ENCODE results near the gene KRTAP19-3.

Gene KRTAP19-3

GRCh38 chr21:30491963-30492428 lies at the start of gene KRTAP19-3:
KRTAP19-3 (minus strand) TSS chr21:30492013; CDS start chr21:30491957, 56 bp downstream.
- no peak for DNase-seq

GRCh38 chr21:30518876-30519275 lies 27.1 kb upstream of the KRTAP19-3 start:
- no peak for DNase-seq

DNA sequence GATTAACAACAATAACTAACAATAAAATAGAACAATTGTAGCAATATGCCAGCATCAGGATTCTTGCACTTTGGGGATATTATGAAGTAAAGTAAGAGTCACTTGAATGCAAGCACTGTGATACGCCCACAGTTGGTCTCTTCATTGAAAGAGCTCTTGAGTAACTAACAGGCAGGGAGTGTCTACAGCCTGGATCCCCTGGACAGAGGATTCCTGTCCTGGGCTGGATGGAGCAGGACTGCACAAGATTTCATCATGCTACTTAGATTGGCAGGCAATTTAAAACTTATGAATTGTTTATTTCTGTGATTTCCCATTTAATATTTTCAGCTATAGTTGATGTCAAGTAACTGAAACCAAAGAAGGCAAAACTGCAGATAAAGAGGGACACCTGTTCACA lies 23.9 kb upstream of the KRTAP19-3 start:
- DNase-seq: no peak

- DNase-seq: peak; percentile 0
Measured at GRCh38 chr21:30505621-30506205, 13.9 kb upstream of the KRTAP19-3 start.

GRCh38 chr21:30502041-30502440 lies 10.2 kb upstream of the KRTAP19-3 start, which contains the start of gene KRTAP19-5:
KRTAP19-5 (minus strand) TSS chr21:30502141; CDS start chr21:30502090, 51 bp downstream.
- DNase-seq: no peak

DNA sequence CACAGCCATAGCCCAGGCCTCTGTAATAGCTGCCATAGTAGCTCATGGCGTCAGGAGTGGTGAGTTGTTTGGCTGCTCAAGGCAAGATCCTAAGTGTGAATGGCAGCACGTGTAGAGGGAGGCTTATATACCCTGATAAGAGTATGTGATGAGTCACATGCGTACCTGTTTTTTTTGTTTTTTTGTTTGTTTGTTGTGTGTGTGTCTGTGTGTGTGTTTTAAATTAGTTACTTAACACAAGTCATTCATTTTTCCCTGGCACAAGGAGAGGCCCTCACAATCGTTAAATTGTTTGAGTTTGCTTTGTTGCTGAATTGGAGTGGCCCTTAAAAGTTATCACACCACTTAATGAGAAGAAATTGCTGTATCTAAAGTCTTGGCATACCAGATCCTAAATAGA lies 5.3 kb upstream of the KRTAP19-3 start, which contains the start of gene KRTAP19-4:
Gene KRTAP19-4, minus strand, starts transcription at position 101 of the 400 bp plus-strand sequence. Its CDS starts 55 bp downstream, at position 46.
- DNase-seq: no peak

- DNase-seq: no peak
Measured at GRCh38 chr21:30487336-30487735, 4.5 kb downstream of the KRTAP19-3 start, which contains the start of gene KRTAP19-2. KRTAP19-2 (minus strand) TSS chr21:30487436; CDS start chr21:30487348, 88 bp downstream.

- DNase-seq: no peak
Measured at GRCh38 chr21:30486180-30486579, 5.6 kb downstream of the KRTAP19-3 start.

GRCh38 chr21:30482130-30482529 lies 9.7 kb downstream of the KRTAP19-3 start:
- no peak for DNase-seq

DNA sequence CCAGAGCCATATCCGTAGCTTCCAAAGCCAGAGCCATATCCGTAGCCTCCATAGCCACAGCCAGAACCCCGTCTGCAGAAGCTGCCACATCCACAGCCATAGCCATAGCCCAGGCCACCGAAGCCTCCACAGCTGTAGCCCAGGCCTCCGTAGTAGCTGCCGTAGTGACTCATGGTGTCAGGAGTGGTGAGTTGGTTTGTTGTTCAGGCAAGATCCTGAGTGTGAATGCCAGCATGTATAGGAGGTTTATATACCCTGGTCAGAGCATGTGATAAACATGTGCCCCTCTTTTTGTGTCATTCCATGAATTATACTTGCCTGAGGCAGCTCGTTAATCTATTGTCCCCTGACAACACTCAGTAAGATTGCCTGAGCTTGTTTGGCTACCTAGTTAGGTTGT lies 11.7 kb downstream of the KRTAP19-3 start, which contains the start of gene KRTAP19-1:
Gene KRTAP19-1, minus strand, starts transcription at position 223 of the 400 bp plus-strand sequence. Its CDS starts 50 bp downstream, at position 173.
- no peak for DNase-seq

- no peak for DNase-seq
Measured at GRCh38 chr21:30479259-30479658, 12.6 kb downstream of the KRTAP19-3 start.

DNA sequence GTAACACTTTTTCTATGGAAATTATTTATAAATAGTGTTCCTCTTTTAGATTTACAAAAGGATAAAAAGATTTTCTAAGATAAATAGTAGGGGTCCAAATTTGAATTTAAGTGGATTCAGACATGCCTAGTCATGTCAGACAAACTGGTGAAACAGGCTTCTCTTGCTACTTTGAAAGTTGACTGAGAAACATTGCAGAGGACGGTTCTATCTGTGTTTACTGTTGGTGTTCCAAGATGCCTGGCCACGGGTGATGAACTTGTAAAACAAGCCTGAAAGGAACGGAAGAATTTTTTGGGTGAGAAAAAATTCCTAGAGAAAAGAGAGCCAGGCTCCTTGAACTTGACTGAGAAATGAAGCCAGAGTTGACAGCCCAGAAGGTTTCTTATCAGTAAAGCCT lies 13.8 kb downstream of the KRTAP19-3 start:
- DNase-seq: no peak

- no peak for DNase-seq
Measured at GRCh38 chr21:30468900-30469714, 22.7 kb downstream of the KRTAP19-3 start.

DNA sequence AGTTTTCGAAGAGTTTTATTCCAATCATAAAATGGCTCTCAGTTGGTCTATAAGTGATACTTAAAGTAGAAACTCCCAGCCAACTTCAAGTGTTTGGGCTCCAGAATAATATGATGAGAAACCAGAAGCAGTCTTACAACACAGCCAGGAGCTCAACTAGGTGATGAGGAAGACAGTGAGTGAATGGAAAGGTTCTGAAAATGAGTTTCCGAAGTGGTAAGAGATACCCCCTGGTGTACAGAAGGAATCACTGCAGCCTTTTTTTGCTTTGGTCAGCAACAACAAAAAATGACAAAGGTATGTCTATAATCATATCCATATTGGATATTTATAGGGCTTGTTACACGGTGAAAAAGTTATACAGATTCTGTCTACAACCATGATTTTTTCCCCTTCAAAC lies 28.1 kb downstream of the KRTAP19-3 start:
- no peak for DNase-seq

DNA sequence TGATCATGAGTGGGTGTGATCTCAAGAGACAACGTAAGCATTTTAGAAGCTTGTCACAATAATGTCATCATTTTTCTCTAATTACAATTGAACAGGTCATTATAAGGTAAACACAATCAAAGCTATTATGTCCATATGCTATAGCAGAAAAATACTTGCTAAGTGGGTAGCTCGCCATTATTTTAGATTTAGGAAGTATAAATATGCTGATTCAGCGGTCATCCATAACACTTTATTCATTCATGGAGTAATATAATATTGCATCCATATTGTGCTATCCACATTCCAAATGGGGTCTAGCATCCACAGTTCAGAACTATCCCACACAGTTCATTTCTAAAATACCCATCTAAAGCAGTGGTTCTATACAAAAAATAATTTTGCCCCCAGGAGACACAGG lies 43.3 kb downstream of the KRTAP19-3 start:
- no peak for DNase-seq

DNA sequence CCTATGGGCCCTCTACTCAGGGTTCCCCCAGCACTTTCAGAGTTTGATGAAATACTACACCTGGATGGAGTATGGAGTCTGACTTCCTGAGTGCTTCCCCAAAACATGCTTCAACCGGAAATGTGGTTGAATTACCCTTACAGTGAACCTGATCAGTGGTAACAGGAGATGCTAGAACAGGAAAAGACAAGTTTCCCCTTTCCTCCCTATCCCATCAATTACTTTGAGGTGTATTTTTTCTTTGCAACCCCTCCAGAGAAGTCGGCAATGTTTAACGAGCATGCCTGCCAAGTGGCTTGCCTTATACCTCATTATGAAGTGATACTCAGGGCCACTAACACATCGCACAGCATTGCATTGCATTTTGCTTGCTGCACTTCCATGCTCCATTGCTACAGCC lies 44.8 kb downstream of the KRTAP19-3 start:
- no peak for DNase-seq

GRCh38 chr21:30444204-30444603 lies 47.6 kb downstream of the KRTAP19-3 start:
- DNase-seq: no peak

DNA sequence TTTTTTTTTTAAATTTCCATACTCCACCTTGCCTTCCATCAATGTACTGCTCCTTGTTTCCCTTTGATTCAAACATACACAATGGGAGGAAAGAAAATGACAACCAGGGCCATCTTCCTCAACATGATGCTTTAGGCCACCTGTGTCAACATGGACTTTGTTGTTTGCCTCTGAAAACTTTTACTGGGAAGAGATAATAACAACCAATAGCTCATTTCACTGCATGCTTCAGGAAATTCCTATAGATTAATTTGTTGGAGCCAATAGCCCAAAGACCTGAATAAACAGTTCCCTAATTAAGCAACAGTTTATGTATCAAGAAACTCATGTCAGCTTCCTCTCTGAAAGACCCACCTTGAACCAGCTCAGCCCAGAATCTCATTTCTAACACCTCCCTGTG lies 48.6 kb downstream of the KRTAP19-3 start:
- DNase-seq: no peak
